GM12878 (cell line): Measurements from ENCODE around the gene ABCC1.

Experiments
- ATF3 ChIP-seq: IDR thresholded peaks from 2 replicates; pipeline ENCODE4 v1.6.1; 2011; ENCODE audit warnings: low read depth, mild to moderate bottlenecking, low read length, moderate library complexity, borderline replicate concordance; ENCODE audit errors: extremely low read depth
- BCLAF1 ChIP-seq: fragments of 450-650 bp; IDR thresholded peaks from 2 replicates; pipeline ENCODE4 v1.6.1; 2017; ENCODE audit warnings: antibody characterized with exemption, mild to moderate bottlenecking, moderate library complexity
- CTCF ChIP-seq, 3 experiments: IDR thresholded peaks in 2 of 3; conservative IDR thresholded peaks in 1 of 3; 2 replicates each; pipeline ENCODE4 v1.5.1; 2011; ENCODE audit warnings: low read depth in 3 of 3, low read length in 3 of 3, mild to moderate bottlenecking in 3 of 3, control low read depth in 2 of 3, moderate library complexity in 2 of 3, inconsistent platforms in 1 of 3, mixed read lengths in 1 of 3; ENCODE audit not compliant: control insufficient read depth in 2 of 3, insufficient read depth in 1 of 3; ENCODE audit errors: extremely low read depth in 1 of 3
- EZH2 ChIP-seq: IDR thresholded peaks from 2 replicates; pipeline ENCODE4 v1.6.1; 2012; ENCODE audit warnings: low read depth, mild to moderate bottlenecking, control low read depth, inconsistent platforms, low read length, borderline replicate concordance; ENCODE audit not compliant: control insufficient read depth
- IRF5 ChIP-seq: fragments of 450-650 bp; IDR thresholded peaks from 2 replicates; pipeline ENCODE4 v1.6.1; 2017; ENCODE audit warnings: borderline replicate concordance

- TF ChIP-seq BCLAF1 = no peak
- no peak for TF ChIP-seq IRF5
- TF ChIP-seq EZH2 = no peak
- no peak for TF ChIP-seq ATF3
- TF ChIP-seq CTCF (IDR thresholded peaks at IDR 0.05 in 2 of 3, conservative IDR thresholded peaks at IDR 0.05 in 1 of 3; ENCODE audit: control insufficient read depth in 2 of 3, extremely low read depth in 1 of 3, insufficient read depth in 1 of 3, low read depth in 3 of 3, low read length in 3 of 3) = no peak
Measured at GRCh38 chr16:15985144-15985543, 35.7 kb downstream of the ABCC1 start.
